ENCODE measurements around the gene MTERF2.

DNA sequence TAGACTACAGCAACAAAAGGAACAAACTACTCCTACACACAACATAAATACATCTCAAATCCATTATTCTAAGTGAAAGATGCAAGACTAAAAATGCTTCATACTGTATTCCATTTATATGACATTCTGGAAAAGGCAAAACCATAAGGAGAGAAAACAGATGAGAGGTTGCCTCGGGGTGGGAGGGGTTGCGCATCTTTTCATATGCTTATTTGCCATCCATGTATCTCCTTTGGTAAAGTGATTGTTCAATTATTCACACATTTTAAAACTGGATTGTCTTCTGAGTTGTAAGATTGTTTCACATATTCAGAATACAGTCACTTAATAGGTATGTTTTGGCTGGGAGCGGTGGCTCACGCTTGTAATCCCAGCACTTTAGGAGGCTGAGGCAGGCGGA lies 36.4 kb downstream of the MTERF2 start:
- TF ChIP-seq, protein P1, sequence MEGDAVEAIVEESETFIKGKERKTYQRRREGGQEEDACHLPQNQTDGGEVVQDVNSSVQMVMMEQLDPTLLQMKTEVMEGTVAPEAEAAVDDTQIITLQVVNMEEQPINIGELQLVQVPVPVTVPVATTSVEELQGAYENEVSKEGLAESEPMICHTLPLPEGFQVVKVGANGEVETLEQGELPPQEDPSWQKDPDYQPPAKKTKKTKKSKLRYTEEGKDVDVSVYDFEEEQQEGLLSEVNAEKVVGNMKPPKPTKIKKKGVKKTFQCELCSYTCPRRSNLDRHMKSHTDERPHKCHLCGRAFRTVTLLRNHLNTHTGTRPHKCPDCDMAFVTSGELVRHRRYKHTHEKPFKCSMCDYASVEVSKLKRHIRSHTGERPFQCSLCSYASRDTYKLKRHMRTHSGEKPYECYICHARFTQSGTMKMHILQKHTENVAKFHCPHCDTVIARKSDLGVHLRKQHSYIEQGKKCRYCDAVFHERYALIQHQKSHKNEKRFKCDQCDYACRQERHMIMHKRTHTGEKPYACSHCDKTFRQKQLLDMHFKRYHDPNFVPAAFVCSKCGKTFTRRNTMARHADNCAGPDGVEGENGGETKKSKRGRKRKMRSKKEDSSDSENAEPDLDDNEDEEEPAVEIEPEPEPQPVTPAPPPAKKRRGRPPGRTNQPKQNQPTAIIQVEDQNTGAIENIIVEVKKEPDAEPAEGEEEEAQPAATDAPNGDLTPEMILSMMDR (IDR thresholded peaks at IDR 0.05): no peak
- TF ChIP-seq EP300 (IDR thresholded peaks at IDR 0.05) (no peak), POLR2AphosphoS5 (IDR thresholded peaks at IDR 0.05) (no peak), POLR2A (IDR thresholded peaks at IDR 0.05; ENCODE audit: low read depth) (no peak)
